Measurements from ENCODE around the gene MAP2K2.

- TF ChIP-seq ZNF423 (CRISPR knock-in tag; IDR thresholded peaks at IDR 0.05) (no peak), E2F4 (CRISPR knock-in tag; IDR thresholded peaks at IDR 0.05; ENCODE audit: borderline replicate concordance, low read depth) (no peak), USF2 (CRISPR knock-in tag; IDR thresholded peaks at IDR 0.05) (no peak)
- TF ChIP-seq, protein P1, sequence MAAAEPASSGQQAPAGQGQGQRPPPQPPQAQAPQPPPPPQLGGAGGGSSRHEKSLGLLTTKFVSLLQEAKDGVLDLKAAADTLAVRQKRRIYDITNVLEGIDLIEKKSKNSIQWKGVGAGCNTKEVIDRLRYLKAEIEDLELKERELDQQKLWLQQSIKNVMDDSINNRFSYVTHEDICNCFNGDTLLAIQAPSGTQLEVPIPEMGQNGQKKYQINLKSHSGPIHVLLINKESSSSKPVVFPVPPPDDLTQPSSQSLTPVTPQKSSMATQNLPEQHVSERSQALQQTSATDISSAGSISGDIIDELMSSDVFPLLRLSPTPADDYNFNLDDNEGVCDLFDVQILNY (CRISPR knock-in tag; IDR thresholded peaks at IDR 0.05) = no peak
Observed at GRCh38 chr19:4052114-4052992, 71.6 kb downstream of the MAP2K2 start.
